ENCODE results near the gene LGALS7.

DNA sequence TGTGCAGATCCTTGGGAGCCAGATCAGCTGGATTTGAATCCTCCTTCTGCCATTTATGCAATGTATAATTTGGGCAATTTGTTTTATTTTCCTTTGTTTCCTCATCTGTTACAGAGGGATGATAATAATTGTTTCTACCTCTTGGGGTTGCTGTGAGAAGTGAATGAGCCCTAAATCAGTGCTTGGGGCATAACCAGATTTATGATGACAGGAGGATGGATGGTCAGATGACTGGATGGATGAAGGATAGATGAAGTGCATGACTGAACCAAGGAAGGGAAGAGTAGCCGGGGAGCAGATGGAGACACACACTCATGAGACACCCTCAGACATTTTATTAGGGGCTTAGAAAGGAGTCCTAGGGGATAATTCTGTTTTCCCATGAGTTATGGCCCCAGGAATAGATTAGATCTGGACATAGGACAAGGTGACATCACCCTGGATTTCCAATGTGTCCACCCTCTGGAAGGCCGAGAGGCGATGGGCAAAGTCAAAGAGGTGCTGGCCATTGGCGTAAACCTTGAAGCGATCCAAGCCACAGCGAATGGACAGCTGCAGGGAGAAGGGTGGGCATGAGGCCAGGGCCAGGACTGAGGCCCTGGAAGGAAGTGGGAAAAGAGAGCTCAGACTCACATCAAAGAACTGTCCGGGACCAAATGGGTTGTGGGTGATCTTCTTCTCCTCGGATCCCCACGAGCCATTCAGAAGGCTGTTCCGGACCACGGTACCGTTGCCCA is 28.2 kb upstream of the LGALS7 start:
- TF ChIP-seq POLR2A (IDR thresholded peaks at IDR 0.05; ENCODE audit: low read depth, low read length): no peak
- no peak for TF ChIP-seq EP300 (IDR thresholded peaks at IDR 0.05; ENCODE audit: borderline replicate concordance in 1 of 2, control insufficient read depth in 1 of 2, low read depth in 2 of 2, low read length in 2 of 2)
- TF ChIP-seq ZNF217 (IDR thresholded peaks at IDR 0.05): no peak
- TF ChIP-seq, protein P1, sequence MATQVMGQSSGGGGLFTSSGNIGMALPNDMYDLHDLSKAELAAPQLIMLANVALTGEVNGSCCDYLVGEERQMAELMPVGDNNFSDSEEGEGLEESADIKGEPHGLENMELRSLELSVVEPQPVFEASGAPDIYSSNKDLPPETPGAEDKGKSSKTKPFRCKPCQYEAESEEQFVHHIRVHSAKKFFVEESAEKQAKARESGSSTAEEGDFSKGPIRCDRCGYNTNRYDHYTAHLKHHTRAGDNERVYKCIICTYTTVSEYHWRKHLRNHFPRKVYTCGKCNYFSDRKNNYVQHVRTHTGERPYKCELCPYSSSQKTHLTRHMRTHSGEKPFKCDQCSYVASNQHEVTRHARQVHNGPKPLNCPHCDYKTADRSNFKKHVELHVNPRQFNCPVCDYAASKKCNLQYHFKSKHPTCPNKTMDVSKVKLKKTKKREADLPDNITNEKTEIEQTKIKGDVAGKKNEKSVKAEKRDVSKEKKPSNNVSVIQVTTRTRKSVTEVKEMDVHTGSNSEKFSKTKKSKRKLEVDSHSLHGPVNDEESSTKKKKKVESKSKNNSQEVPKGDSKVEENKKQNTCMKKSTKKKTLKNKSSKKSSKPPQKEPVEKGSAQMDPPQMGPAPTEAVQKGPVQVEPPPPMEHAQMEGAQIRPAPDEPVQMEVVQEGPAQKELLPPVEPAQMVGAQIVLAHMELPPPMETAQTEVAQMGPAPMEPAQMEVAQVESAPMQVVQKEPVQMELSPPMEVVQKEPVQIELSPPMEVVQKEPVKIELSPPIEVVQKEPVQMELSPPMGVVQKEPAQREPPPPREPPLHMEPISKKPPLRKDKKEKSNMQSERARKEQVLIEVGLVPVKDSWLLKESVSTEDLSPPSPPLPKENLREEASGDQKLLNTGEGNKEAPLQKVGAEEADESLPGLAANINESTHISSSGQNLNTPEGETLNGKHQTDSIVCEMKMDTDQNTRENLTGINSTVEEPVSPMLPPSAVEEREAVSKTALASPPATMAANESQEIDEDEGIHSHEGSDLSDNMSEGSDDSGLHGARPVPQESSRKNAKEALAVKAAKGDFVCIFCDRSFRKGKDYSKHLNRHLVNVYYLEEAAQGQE (IDR thresholded peaks at IDR 0.05; ENCODE audit: low read depth, low read length): no peak
- TF ChIP-seq, protein P2, sequence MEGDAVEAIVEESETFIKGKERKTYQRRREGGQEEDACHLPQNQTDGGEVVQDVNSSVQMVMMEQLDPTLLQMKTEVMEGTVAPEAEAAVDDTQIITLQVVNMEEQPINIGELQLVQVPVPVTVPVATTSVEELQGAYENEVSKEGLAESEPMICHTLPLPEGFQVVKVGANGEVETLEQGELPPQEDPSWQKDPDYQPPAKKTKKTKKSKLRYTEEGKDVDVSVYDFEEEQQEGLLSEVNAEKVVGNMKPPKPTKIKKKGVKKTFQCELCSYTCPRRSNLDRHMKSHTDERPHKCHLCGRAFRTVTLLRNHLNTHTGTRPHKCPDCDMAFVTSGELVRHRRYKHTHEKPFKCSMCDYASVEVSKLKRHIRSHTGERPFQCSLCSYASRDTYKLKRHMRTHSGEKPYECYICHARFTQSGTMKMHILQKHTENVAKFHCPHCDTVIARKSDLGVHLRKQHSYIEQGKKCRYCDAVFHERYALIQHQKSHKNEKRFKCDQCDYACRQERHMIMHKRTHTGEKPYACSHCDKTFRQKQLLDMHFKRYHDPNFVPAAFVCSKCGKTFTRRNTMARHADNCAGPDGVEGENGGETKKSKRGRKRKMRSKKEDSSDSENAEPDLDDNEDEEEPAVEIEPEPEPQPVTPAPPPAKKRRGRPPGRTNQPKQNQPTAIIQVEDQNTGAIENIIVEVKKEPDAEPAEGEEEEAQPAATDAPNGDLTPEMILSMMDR (IDR thresholded peaks at IDR 0.05 in 2 of 3, conservative IDR thresholded peaks at IDR 0.05 in 1 of 3; ENCODE audit: control insufficient read depth in 2 of 3, extremely low read depth in 1 of 3, insufficient read depth in 1 of 3, low read depth in 3 of 3, low read length in 3 of 3): no peak
- TF ChIP-seq, protein P3, sequence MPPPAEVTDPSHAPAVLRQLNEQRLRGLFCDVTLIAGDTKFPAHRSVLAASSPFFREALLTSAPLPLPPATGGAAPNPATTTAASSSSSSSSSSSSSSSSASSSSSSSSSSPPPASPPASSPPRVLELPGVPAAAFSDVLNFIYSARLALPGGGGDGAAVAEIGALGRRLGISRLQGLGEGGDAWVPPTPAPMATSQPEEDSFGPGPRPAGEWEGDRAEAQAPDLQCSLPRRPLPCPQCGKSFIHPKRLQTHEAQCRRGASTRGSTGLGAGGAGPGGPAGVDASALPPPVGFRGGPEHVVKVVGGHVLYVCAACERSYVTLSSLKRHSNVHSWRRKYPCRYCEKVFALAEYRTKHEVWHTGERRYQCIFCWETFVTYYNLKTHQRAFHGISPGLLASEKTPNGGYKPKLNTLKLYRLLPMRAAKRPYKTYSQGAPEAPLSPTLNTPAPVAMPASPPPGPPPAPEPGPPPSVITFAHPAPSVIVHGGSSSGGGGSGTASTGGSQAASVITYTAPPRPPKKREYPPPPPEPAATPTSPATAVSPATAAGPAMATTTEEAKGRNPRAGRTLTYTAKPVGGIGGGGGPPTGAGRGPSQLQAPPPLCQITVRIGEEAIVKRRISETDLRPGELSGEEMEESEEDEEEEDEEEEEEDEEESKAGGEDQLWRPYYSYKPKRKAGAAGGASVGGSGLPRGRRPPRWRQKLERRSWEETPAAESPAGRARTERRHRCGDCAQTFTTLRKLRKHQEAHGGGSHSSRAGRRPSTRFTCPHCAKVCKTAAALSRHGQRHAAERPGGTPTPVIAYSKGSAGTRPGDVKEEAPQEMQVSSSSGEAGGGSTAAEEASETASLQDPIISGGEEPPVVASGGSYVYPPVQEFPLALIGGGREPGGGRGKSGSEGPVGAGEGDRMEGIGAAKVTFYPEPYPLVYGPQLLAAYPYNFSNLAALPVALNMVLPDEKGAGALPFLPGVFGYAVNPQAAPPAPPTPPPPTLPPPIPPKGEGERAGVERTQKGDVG (CRISPR knock-in tag; IDR thresholded peaks at IDR 0.05): no peak
- TF ChIP-seq, protein P4, sequence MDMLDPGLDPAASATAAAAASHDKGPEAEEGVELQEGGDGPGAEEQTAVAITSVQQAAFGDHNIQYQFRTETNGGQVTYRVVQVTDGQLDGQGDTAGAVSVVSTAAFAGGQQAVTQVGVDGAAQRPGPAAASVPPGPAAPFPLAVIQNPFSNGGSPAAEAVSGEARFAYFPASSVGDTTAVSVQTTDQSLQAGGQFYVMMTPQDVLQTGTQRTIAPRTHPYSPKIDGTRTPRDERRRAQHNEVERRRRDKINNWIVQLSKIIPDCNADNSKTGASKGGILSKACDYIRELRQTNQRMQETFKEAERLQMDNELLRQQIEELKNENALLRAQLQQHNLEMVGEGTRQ (IDR thresholded peaks at IDR 0.05; ENCODE audit: borderline replicate concordance, low read depth, low read length): no peak
- no peak for TF ChIP-seq NFYB (IDR thresholded peaks at IDR 0.05; ENCODE audit: insufficient read depth, low read depth, low read length)
- no peak for TF ChIP-seq SMC3 (IDR thresholded peaks at IDR 0.05; ENCODE audit: borderline replicate concordance, low read length)
- no peak for TF ChIP-seq CHD1 (IDR thresholded peaks at IDR 0.05; ENCODE audit: low read depth, low read length)
- TF ChIP-seq PML (IDR thresholded peaks at IDR 0.05; ENCODE audit: low read length): no peak
- no peak for TF ChIP-seq TAF1 (IDR thresholded peaks at IDR 0.05; ENCODE audit: borderline replicate concordance, low read depth, low read length)
- TF ChIP-seq POLR2AphosphoS5 (IDR thresholded peaks at IDR 0.05; ENCODE audit: low read length): no peak
- TF ChIP-seq, protein P5, sequence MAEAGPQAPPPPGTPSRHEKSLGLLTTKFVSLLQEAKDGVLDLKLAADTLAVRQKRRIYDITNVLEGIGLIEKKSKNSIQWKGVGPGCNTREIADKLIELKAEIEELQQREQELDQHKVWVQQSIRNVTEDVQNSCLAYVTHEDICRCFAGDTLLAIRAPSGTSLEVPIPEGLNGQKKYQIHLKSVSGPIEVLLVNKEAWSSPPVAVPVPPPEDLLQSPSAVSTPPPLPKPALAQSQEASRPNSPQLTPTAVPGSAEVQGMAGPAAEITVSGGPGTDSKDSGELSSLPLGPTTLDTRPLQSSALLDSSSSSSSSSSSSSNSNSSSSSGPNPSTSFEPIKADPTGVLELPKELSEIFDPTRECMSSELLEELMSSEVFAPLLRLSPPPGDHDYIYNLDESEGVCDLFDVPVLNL (IDR thresholded peaks at IDR 0.05; ENCODE audit: low read depth, low read length): no peak
